ENCODE data around the gene NUDT21.
"Not testable (repeated sequence)": the region's sequence is repeated elsewhere in the genome, so short reads cannot be mapped to it uniquely, and the experiment has no call there.

NUDT21 gene

GRCh38 chr16:56399047-56399446, 52.1 kb downstream of the NUDT21 start:
- TF ChIP-seq CTBP1 (IDR thresholded peaks at IDR 0.05; ENCODE audit: borderline replicate concordance) (no peak), PKNOX1 (IDR thresholded peaks at IDR 0.05) (no peak), NFRKB (IDR thresholded peaks at IDR 0.05) (no peak), FOXA1 (IDR thresholded peaks at IDR 0.05) (no peak), SP1 (IDR thresholded peaks at IDR 0.05) (no peak)
- POLR2A ChIA-PET, result no interaction called here
- DNase-seq (ENCODE audit: extremely low spot score), result no peak
- CTCF ChIA-PET, result no interaction called here

- CTCF ChIA-PET, result interaction anchor here (0.6 kb wide), 1 partner anchor 1385 kb away, joined by 3 read pairs; no protein-coding TSS in a partner anchor
- POLR2A ChIA-PET; DNase-seq (ENCODE audit: extremely low spot score): not testable (repeated sequence)
Observed at GRCh38 chr16:56396724-56397123, 54.4 kb downstream of the NUDT21 start.

- CTCF ChIA-PET, result no interaction called here
- POLR2A ChIA-PET, result no interaction called here
- DNase-seq (ENCODE audit: extremely low spot score), result no peak
- no peak for TF ChIP-seq FOXK2 (IDR thresholded peaks at IDR 0.05)
- no peak for TF ChIP-seq FOXA1 (IDR thresholded peaks at IDR 0.05)
- TF ChIP-seq HDGF (IDR thresholded peaks at IDR 0.05; ENCODE audit: borderline replicate concordance), result no peak
- TF ChIP-seq LEF1 (IDR thresholded peaks at IDR 0.05; ENCODE audit: borderline replicate concordance), result no peak
- TF ChIP-seq ZNF384 (IDR thresholded peaks at IDR 0.05), result no peak
- no peak for TF ChIP-seq TARDBP (IDR thresholded peaks at IDR 0.05)
Observed at GRCh38 chr16:56389554-56389953, 61.6 kb downstream of the NUDT21 start.

- CTCF ChIA-PET, result no interaction called here
- POLR2A ChIA-PET, result no interaction called here
- no peak for DNase-seq (ENCODE audit: extremely low spot score)
- no peak for TF ChIP-seq L3MBTL2 (conservative IDR thresholded peaks at IDR 0.05)
- TF ChIP-seq SP1 (IDR thresholded peaks at IDR 0.05), result no peak
Observed at GRCh38 chr16:56388209-56388608, 62.9 kb downstream of the NUDT21 start.

DNA sequence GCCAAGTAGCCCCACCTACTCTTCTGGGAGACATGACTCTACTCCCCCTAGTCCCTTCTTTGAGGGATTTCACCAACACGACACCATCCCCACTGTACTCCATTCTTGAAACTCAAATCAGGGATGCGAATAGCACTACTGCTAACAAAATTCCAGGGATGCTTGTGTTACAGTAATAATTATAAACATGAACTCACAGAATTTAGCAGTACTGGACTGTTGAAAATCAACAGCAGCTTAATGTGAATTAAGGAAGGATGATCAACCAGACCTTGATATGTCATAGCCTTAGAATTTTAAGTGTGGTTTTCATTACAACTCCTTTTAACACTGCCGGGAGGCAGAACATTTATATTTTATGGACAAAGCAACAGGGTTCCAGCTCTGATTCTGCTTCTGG, 63.7 kb downstream of the NUDT21 start:
- ChIA-PET CTCF (no interaction called here), POLR2A (no interaction called here)
- DNase-seq (ENCODE audit: extremely low spot score), result no peak
- TF ChIP-seq ARNT (IDR thresholded peaks at IDR 0.05) (no peak), FOXA1 (IDR thresholded peaks at IDR 0.05) (no peak), L3MBTL2 (conservative IDR thresholded peaks at IDR 0.05) (no peak), TARDBP (IDR thresholded peaks at IDR 0.05) (no peak), FOXM1 (IDR thresholded peaks at IDR 0.05; ENCODE audit: borderline replicate concordance) (no peak)

DNA sequence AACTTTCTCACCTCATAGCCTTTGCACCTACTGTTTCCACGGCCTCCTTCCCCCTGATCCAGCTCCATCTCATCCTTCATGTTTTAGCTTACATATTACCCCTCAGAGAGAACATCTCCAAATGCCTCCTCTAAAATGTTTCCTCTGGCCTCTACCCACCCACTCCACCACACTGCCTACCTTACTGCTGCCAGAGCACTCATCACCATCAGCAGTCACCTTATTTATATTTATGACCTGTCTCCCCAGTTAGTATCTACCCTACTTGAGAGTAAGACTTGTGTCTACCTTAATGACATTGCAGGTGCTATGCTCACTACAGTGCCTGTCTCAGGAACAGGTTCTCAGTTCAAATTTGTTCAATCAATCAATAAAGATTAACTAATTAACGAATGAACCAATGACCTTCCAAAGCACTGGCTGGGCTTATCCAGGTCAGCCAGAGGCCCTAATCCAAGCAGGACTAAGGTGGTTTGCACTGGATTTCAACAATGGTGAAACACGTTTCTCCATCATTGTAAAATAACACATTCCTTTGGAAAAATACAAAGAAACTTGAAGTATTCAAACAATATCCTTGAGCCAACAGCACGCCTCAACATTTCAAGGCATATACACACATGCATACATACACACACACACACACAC, 66.9 kb downstream of the NUDT21 start:
- DNase-seq (ENCODE audit: extremely low spot score), result no peak
- ChIA-PET CTCF (no interaction called here), POLR2A (no interaction called here)
- TF ChIP-seq ARNT (IDR thresholded peaks at IDR 0.05) (no peak), CTBP1 (IDR thresholded peaks at IDR 0.05; ENCODE audit: borderline replicate concordance) (no peak), TARDBP (IDR thresholded peaks at IDR 0.05) (no peak), NFRKB (IDR thresholded peaks at IDR 0.05) (no peak), BHLHE40 (IDR thresholded peaks at IDR 0.05; ENCODE audit: borderline replicate concordance) (no peak), ZNF384 (IDR thresholded peaks at IDR 0.05) (no peak)

DNA sequence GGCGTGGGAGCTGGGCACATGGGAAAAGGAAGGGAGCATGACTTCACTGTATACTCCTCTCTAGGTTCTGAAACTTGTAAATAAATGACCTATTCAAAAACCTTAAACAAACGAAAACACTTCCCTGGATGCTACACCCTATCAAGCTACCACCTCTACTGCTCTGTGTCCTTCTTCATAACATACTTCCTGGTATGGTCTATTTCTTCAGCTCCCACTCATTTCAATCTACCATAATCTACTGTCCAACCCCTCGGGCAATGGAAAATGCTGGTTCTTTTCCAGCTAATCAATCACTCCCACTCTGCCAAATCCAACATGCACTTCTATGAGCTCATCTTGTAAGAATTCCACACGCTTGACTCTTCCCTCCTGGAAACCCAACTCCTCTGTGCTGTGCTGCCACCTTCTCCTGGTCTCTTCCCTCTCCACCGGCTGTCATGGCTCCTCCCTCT, 68.2 kb downstream of the NUDT21 start:
- CTCF ChIA-PET, result no interaction called here
- TF ChIP-seq ELF4 (IDR thresholded peaks at IDR 0.05), result no peak
- no peak for DNase-seq (ENCODE audit: extremely low spot score)
- POLR2A ChIA-PET, result interaction anchor here (1.2 kb wide), 1 partner anchor 68 kb away, joined by 3 read pairs; the partner anchor contains the start of gene NUDT21

GRCh38 chr16:56382459-56382858, 68.7 kb downstream of the NUDT21 start:
- TF ChIP-seq PKNOX1 (IDR thresholded peaks at IDR 0.05) (no peak), FOXA1 (IDR thresholded peaks at IDR 0.05) (no peak), FOXK2 (IDR thresholded peaks at IDR 0.05) (no peak), SUZ12 (IDR thresholded peaks at IDR 0.05) (no peak), ELF4 (IDR thresholded peaks at IDR 0.05) (no peak), LEF1 (IDR thresholded peaks at IDR 0.05; ENCODE audit: borderline replicate concordance) (no peak), L3MBTL2 (conservative IDR thresholded peaks at IDR 0.05) (no peak), TARDBP (IDR thresholded peaks at IDR 0.05) (no peak), NFRKB (IDR thresholded peaks at IDR 0.05) (no peak), ZNF384 (IDR thresholded peaks at IDR 0.05) (no peak), CTBP1 (IDR thresholded peaks at IDR 0.05; ENCODE audit: borderline replicate concordance) (no peak), SP1 (IDR thresholded peaks at IDR 0.05) (no peak), ARNT (IDR thresholded peaks at IDR 0.05) (no peak), HDGF (IDR thresholded peaks at IDR 0.05; ENCODE audit: borderline replicate concordance) (no peak), FOXM1 (IDR thresholded peaks at IDR 0.05; ENCODE audit: borderline replicate concordance) (no peak), BHLHE40 (IDR thresholded peaks at IDR 0.05; ENCODE audit: borderline replicate concordance) (no peak)
- ChIA-PET CTCF (no interaction called here), POLR2A (interaction anchor here (1.2 kb wide), 1 partner anchor 69 kb away, joined by 3 read pairs; the partner anchor contains the start of gene NUDT21)
- no peak for DNase-seq (ENCODE audit: extremely low spot score)

- POLR2A ChIA-PET; CTCF ChIA-PET; DNase-seq (ENCODE audit: extremely low spot score): not testable (repeated sequence)
Observed at GRCh38 chr16:56380778-56381485, 70.2 kb downstream of the NUDT21 start.

Measured in HEK293T (cell line).